GM21447 (cell line): ENCODE measurements around the gene GGA1.
"Not testable (repeated sequence)": the region's sequence is repeated elsewhere in the genome, so short reads cannot be mapped to it uniquely, and the experiment has no call there.

Experiments used
- ATAC-seq: cut with Tn5 transposase; IDR thresholded peaks from one replicate; pipeline ENCODE4 v1.9.1; 2021; ENCODE audit not compliant: unreplicated experiment

The GGA1 gene

DNA sequence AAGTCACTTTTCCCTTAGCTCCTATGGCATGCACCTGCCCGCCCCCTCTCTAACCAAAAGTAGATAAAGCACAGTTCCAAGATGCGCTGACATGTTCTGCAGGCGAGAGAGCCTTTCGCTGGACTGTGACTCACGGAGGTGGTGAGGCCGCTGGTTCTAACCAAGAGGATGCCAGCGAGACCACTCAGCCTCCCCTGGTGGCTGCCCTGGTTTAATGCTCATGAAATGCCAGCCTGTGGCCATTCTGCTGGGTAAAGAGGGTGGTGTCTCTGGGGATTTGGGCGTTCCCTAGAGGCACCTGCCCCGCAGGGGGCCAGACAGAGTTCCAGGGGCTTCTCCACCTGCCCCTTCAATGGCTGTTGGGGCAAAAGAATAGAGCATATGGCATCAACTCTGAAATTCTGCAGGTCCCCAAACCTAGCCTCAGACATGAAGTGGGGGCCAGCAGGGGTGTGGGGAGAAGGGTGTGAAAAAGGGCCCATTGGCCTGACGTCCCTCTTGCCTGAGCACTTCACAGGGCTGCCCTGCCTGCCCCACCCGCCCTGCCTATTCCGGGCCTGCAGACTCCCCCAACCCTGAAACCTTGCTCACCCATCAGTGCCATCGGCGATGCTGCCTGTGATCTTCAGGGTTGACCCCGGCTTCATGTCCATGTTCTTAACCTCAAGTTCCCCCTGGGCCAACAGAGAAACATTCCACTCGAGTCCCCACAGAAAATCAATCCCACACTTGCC lies 37.2 kb upstream of the GGA1 start:
- no peak for ATAC-seq

GRCh38 chr22:37571992-37572373 lies 36.7 kb upstream of the GGA1 start:
- ATAC-seq, result no peak

GRCh38 chr22:37575490-37576003 lies 33.1 kb upstream of the GGA1 start:
- ATAC-seq, result no peak

DNA sequence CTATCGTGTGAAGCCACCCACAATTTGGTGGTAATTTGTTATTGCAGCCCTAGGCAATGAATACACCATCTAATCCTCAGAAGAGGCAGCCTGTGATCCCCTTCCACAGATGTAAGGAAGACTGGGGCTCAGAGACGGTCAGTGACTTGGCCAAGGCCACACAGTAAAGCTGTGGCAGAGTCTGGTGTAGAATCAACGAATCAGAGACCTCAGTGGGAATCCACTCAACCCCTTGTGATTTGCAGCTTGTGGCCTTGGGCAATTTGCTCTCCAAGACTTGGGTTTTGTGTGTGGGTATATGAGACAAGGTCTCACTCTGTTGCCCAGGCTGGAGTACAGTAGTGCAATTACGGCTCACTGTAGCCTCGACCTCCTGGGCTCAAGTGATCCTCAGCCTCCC lies 30.6 kb upstream of the GGA1 start:
- no peak for ATAC-seq

- ATAC-seq, result no peak
Observed at GRCh38 chr22:37581504-37581903, 27.1 kb upstream of the GGA1 start.

DNA sequence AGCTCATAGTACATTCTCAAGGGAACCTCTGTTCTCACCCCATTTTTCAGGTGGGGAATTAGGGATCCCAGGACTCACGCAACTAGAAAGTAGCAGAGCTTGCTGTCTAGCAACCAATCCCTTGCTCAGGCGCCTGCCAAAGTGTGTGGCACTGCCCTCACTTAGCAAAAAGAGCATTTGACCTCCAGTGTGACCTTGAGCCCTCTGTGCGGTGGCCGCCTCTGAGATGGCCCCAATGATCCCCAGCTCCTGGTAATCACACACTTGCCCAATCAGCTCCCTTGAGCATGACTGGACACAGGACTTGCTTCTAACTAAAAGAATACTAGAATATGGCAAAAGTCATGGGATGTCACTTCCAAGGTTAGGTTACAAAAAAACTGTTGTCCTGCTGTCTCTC lies 26.1 kb upstream of the GGA1 start:
- no peak for ATAC-seq

DNA sequence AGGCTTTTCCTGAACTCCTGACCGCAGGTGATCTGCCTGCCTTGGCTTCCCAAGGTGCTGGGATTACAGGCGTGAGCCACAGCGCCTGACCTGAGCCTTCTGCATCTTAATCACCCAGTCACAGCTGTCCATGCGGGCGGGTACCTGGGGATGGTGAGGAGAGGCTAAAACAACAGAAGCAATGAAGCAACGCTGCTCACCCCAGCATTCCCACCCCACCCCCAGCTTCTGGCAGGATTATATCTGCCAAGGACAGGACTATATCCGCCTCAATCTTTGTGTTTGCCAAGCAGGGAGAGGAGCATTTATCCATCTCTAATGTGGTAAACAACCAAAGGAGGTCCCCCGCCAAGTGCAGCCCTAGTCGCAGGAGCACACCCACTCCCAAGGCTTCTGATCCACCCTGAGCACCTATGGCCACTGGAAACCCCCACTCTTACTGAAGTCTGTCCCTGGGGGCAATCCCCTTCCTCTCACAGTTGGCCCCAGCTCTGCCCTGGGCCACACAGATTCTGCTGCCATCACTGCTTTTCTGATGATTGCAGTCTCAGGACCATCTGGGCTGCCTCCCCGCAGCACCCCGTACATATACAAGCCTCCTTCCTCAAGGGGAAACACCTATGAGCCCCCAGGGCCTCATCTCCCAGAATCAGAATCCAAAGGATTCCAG lies 20.0 kb upstream of the GGA1 start:
- ATAC-seq, result no peak

- ATAC-seq, result no peak
Observed at GRCh38 chr22:37589636-37590035, 19.0 kb upstream of the GGA1 start.

- not testable (repeated sequence) for ATAC-seq
Observed at GRCh38 chr22:37591081-37591480, 17.6 kb upstream of the GGA1 start.

DNA sequence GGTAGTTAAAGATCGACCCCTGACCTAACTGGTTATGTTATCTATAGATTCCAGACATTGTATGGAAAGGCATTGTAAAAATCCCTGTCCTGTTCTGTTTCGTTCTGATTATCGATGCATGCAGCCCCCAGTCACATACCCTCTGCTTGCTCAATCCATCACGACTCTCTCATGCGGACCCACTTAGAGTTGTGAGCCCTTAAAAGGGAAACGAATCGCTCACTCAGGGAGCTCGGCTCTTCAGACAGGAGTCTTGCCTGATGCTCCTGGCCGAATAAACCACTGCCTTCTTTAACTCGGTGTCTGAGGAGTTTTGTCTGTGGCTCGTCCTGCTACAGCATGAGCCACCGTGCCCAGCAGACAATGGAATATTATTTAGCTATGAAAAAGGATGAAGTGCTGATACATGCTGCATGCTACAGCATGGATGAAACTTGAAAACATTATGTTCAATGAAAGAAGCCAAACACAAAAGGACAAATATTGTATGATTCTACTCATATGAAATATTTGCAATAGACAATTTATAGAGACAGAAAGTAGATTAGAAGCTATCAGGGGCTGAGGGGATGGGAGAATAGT lies 16.7 kb upstream of the GGA1 start:
- no peak for ATAC-seq

DNA sequence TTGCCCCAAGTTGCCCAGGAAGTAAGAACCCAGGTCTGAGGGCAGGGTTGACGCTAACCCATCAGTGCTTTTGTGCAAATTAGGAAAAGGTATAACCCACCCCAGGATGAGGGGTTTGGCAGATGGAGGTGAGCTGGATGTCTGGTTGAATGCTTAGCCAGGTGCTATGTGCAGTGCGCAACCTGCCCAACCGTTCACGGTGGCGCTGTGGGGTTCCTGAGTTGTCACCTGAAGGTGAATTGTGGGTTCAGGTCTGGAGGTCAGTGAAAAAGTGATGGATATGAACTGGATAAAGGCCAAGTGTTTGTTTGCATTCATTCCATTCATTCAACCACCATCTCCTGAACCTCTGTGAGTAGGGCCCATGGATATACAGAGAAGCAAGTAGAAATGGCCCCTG lies 14.4 kb upstream of the GGA1 start:
- no peak for ATAC-seq

DNA sequence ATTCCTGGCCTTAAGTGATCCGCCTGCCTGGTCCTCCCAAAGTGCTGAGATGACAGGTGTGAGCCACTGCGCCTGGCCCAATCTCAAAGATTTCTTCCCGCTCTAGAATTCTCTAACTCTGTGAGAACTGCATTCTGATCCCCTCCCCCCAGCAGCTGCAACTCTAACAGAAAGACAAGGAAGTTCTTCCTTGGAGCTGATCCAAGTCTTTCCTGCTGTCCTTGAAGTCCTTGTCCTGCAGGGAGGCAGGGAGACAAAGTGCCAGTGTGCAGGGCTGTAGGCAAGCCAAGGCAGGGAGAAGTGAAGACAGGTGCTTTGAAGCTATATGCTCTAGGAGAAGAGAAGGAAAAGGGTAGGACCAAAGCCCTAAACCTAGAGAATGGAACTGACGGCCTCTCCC lies 9.5 kb upstream of the GGA1 start:
- ATAC-seq, result no peak

DNA sequence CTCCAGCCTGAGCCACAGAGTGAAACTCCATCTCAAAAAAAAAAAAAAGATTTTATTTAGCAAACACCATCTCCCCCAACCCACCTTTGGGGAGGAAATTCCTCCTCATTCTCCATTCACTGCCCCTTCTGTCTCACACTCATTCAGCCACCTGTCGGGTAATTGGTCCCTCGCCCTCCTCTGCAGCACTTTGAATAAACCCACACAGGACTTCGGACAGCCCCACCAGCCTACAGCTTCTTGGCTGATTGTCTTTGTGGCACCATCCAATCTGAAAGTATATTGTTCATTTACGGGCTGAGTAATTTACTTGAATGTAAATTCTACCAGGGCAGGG lies 7.5 kb upstream of the GGA1 start:
- ATAC-seq, result no peak

- ATAC-seq, result no peak
Observed at GRCh38 chr22:37601540-37602442, 6.8 kb upstream of the GGA1 start.

DNA sequence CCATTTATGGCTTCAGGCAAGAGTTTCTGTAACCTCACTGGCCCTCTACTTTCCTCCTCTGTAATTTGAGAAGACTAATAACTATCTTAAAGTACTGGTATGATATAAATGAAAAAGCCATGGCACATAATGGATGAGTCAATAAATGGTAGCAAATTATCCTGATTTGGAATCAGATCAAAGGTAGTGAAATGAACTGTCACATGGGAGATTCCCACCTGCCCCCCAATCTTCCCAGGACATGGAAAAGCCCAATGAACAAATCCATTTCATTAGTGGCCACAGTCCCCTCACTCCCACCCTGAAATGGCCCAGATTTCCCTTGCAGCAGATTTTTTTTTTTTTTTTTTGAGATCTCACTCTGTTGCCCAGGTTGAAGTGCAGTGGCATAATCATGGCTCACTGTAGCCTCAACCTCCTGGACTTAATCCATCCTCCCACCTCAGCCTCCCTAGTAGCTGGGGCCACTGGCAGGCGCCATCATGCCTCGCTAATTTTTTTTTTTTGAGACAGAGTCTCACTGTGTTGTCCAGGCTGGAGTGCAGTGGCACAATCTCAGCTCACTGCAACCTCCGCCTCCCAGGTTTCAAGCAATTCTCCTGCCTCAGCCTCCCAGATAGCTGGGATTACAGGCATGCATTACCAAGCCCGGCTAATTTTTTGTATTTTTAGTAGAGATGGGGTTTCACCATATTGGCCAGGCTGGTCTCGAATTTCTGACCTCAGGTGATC lies 5.9 kb upstream of the GGA1 start:
- ATAC-seq, result not testable (repeated sequence)

GRCh38 chr22:37604074-37604473 lies 4.6 kb upstream of the GGA1 start:
- ATAC-seq, result no peak

DNA sequence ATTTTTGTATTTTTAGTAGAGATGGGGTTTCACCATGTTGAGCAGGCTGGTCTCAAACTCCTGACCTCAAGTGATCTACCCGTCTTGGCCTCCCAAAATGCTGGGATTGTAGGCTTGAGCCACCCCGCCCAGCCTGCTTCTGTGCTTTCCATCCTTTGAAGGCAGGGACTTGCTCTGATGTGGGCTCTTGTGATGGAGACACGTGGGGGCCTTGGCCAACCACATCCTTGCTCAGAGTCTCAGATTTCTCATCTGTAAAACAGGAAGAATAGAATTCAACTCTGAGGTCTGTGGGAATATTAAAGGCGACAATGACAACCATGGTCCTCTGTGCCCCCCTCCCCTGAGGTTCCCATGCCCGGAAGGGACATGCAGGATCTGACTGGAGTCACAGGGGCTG lies 3.8 kb upstream of the GGA1 start:
- no peak for ATAC-seq

DNA sequence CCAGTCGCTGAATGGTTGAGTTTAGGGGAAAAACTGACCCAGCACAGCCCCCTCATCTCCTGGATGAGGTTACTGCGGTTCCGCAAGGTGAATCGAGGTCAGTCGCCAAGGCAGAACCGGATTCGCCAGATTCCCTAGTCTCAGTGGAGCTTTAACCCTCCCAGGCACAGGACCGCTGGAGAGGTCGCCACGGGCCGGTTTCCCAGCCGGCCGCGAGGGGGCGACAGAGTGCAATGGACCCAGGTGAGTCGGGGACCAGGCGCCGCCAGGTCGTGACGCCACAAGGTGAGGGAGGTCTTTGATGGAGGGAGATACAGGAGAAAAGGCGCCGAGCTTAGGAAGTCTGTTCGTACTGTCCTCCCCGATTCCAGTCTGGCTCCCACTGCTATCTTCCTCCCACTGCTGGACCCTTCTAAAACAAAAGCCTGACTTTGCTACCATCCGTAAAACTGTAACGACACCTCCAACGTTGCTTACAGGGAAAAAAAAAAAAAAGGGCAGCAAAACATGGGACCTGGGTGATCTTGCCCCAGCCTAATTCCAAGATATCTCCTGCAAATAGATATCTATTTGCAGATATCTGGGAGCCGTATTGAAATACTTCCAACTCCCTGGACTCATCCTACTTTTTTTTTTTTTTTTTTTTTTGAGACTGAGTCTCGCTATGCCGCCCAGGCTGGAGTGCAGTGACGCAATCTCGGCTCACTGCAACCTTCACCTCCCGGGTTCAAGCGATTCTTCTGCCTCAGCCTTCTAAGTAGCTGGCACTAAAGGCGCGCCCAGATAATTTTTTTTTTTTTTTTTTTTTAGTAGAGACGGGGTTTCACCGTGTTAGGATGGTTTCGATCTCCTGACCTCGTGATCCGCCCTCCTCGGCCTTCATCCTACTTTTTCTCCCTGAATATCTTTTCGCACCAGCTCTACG lies 1.4 kb upstream of the GGA1 start:
- no peak for ATAC-seq

GRCh38 chr22:37607935-37608476 lies 628 bp upstream of the GGA1 start:
- ATAC-seq, result no peak
